HepG2 (cell line): ENCODE measurements around the gene VENTX. TPM values are rescaled to one million over a fixed set of nuclear protein-coding genes. Genes with fewer than 3 reads are reported as not detected.

Experiments
- ATAC-seq: fragments of 200-7000 bp; cut with Tn5 transposase; 3 replicates; pipeline ENCODE4 v1.9.1; 2020; ENCODE audit warnings: mild to moderate bottlenecking, moderate library complexity
- BruUV-seq: library from RNA; stranded (reverse); fragments of 400-500 nt; replicated peaks from 2 replicates; lab custom pipeline; 2021; lab: Mats Ljungman, UMichigan
- CTCF ChIA-PET: fragments of 300-600 bp; formaldehyde crosslinking; extraction: SDS; loops from one replicate; lab custom pipeline; 2021; ENCODE audit warnings: low total read pairs, inconsistent platforms, low intra/inter-chr PET ratio; lab: Yijun Ruan, JAX
- POLR2A ChIA-PET: fragments of 350-600 bp; sonication (Branson Sonifier 250); formaldehyde crosslinking; loops from one replicate; lab custom pipeline; 2020; ENCODE audit warnings: antibody characterized with exemption, inconsistent platforms; lab: Yijun Ruan, JAX
- DNase-seq: peaks from one replicate; pipeline ENCODE4 v3.0.0-alpha.2; 2015; ENCODE audit warnings: low spot score
- FAIRE-seq: peaks from 3 replicates; lab custom pipeline; 2011; peaks lifted over from hg19 to GRCh38; lab: Jason Lieb, UNC
- H2AFZ ChIP-seq: one replicate; pipeline ENCODE4 v1.6.1; 2011; ENCODE audit warnings: low read length, inconsistent platforms
- H3K27ac ChIP-seq: fragments of 300-600 bp; 3 replicates; pipeline ENCODE4 v1.8.0; 2011; ENCODE audit warnings: mixed run types, mild to moderate bottlenecking, mixed read lengths, low read length, inconsistent platforms; ENCODE audit not compliant: insufficient read depth; ENCODE audit errors: extremely low read length
- H3K27me3 ChIP-seq, 2 experiments: fragments of 200-600 bp in 1 of 2; 2 replicates in 1 of 2; 3 replicates in 1 of 2; pipeline versions ENCODE4 v1.6.0 to v1.8.0; 2011; ENCODE audit warnings: low read length in 2 of 2, mild to moderate bottlenecking in 2 of 2, moderate library complexity in 2 of 2, inconsistent platforms in 1 of 2; ENCODE audit not compliant: insufficient read depth in 2 of 2, control insufficient read depth in 1 of 2
- H3K36me3 ChIP-seq, 2 experiments: fragments of 200-600 bp in 1 of 2; replicated peaks in 1 of 2; 2 replicates in 1 of 2; 3 replicates in 1 of 2; pipeline versions ENCODE4 v1.5.1 to v1.8.0; 2011; ENCODE audit warnings: low read length in 2 of 2, inconsistent platforms in 1 of 2; ENCODE audit not compliant: insufficient read depth in 2 of 2, control insufficient read depth in 1 of 2
- H3K4me1 ChIP-seq: 2 replicates; pipeline ENCODE4 v1.5.1; 2012; ENCODE audit warnings: low read length, inconsistent platforms; ENCODE audit not compliant: insufficient read depth
- H3K4me2 ChIP-seq: 2 replicates; pipeline ENCODE4 v1.6.0; 2011; ENCODE audit warnings: low read depth, low read length, inconsistent platforms
- H3K4me3 ChIP-seq, 3 experiments: fragments of 200-600 bp in 1 of 3; sonication (generic), shearing (Covaris generic) in 1 of 3; replicated peaks in 1 of 3; 2 replicates each; pipeline ENCODE4 v1.5.1; 2011 to 2016; ENCODE audit warnings: low read length in 3 of 3, inconsistent platforms in 2 of 3, low read depth in 2 of 3, mild to moderate bottlenecking in 2 of 3, control low read depth in 1 of 3, mixed read lengths in 1 of 3; ENCODE audit not compliant: insufficient read depth in 1 of 3
- H3K79me2 ChIP-seq: one replicate; pipeline ENCODE4 v1.6.1; 2011; ENCODE audit warnings: low read length, inconsistent platforms; ENCODE audit not compliant: insufficient read depth
- H3K9ac ChIP-seq: 2 replicates; pipeline ENCODE4 v1.6.0; 2011; ENCODE audit warnings: mild to moderate bottlenecking, low read depth, low read length, inconsistent platforms; ENCODE audit not compliant: insufficient read depth
- H3K9me3 ChIP-seq: 2 replicates; pipeline ENCODE4 v1.5.1; 2012; ENCODE audit warnings: mild to moderate bottlenecking, low read length
- H4K20me1 ChIP-seq: 2 replicates; pipeline ENCODE4 v1.6.0; 2011; ENCODE audit warnings: inconsistent platforms, mild to moderate bottlenecking, low read length, moderate library complexity; ENCODE audit not compliant: insufficient read depth
- MED13 ChIP-seq: sonication (generic); formaldehyde crosslinking; IDR thresholded peaks from 2 replicates; pipeline ENCODE4 v1.5.0; 2020; ENCODE audit warnings: missing genetic modification reagents
- SNRNP70 ChIP-seq: fragments of 200-400 bp; formaldehyde crosslinking; IDR thresholded peaks from 2 replicates; pipeline ENCODE4 v1.6.1; 2017; ENCODE audit warnings: mild to moderate bottlenecking, low read depth, low read length, moderate library complexity
- ZBTB40 ChIP-seq, 2 experiments: fragments of 450-650 bp in 1 of 2; sonication (generic) in 1 of 2; formaldehyde crosslinking in 1 of 2; IDR thresholded peaks; 2 replicates each; pipeline versions ENCODE4 v1.6.1 to v1.8.0; 2016 to 2022; ENCODE audit warnings: antibody characterized with exemption in 1 of 2, mild to moderate bottlenecking in 1 of 2, missing genetic modification reagents in 1 of 2
- ZIK1 ChIP-seq: sonication (generic); formaldehyde crosslinking; IDR thresholded peaks from 2 replicates; pipeline ENCODE4 v1.5.0; 2020; ENCODE audit warnings: mild to moderate bottlenecking, low read depth, missing genetic modification reagents, borderline replicate concordance
- ZNF207 ChIP-seq: fragments of 450-650 bp; IDR thresholded peaks from 2 replicates; pipeline ENCODE4 v1.6.1; 2016; ENCODE audit warnings: antibody characterized with exemption, borderline replicate concordance
- ZNF766 ChIP-seq: sonication (generic); formaldehyde crosslinking; IDR thresholded peaks from 2 replicates; pipeline ENCODE4 v1.5.0; 2020; ENCODE audit warnings: missing genetic modification reagents, borderline replicate concordance
- WGBS: methylation state at CpG from one replicate; pipeline ENCODE4 v1.1.6; 2017; ENCODE audit warnings: low lambda C conversion rate; 5-methylcytosine and 5-hydroxymethylcytosine counted together
- in situ Hi-C: cut with HindIII; loops from 2 replicates; pipeline ENCODE4 v1.10.0; 2017; ENCODE audit warnings: low pct_unique_long_range_greater_than_20kb; ENCODE audit not compliant: extremely low pct_ligation_motif_present
- intact Hi-C: fragments of 100-400 bp; cut with micrococcal nuclease; formaldehyde crosslinking; loops from one replicate; pipeline ENCODE4 v1.10.0; 2022; ENCODE audit not compliant: unreplicated experiment
- polyA plus RNA-seq, 8 experiments: library from polyadenylated mRNA; depleted of rRNA in 3 of 8; stranded (reverse) in 7 of 8; unstranded in 1 of 8; fragments of >200 nt; fragmentation: Illumina TruSeq in 4 of 8; extraction: Trizol in 4 of 8; gene quantifications; 2 replicates each; pipeline versions ENCODE4 v1.2.1 to v1.2.3, GENCODE V29; 2011 to 2016; ENCODE audit warnings: low read depth in 4 of 8, missing spikeins in 1 of 8, mixed read lengths in 1 of 8; ENCODE audit not compliant: insufficient read depth in 1 of 8
- total RNA-seq, 5 experiments: library from RNA; depleted of rRNA; stranded (reverse); fragments of >200 nt; fragmentation: Illumina TruSeq; extraction: Trizol; gene quantifications; 2 replicates each; pipeline ENCODE4 v1.2.3, GENCODE V29; 2016; ENCODE audit warnings: low read depth in 1 of 5

Gene VENTX
- total and polyA plus RNA-seq, 2 of the 13 experiments (the other 11 are each of a cell fraction or from before 2014, with no cell fraction given) = not detected

- Histone ChIP-seq H3K4me3 (no peak overlapping the region), H3K27ac (no peak overlapping the region), H3K79me2 (no peaks in the 10 kb centered on the region), H3K36me3 (no peaks in the 10 kb centered on the region), H4K20me1 (no peaks in the 10 kb centered on the region), H3K4me2 (no peak overlapping the region), H3K27me3 (peaks cover 22 to 73% of the 10 kb centered on the region in 2 experiments), H3K9me3 (no peaks in the 10 kb centered on the region), H3K4me1 (peaks cover 25% of the 10 kb centered on the region), H2AFZ (no peak overlapping the region), H3K9ac (no peak overlapping the region)
- intact Hi-C loops (no loop called here), in situ Hi-C loops (no loop called here)
- no TSS peak for BruUV-seq
- no peak for ATAC-seq
- no peak for FAIRE-seq
- WGBS = 35% methylated on average over 22 of the region's 22 CpGs
- POLR2A ChIA-PET = no interaction called here
- CTCF ChIA-PET = no interaction called here
- no peak for DNase-seq
- TF ChIP-seq ZNF766 (no peak), ZBTB40 (IDR thresholded peaks at IDR 0.05) (no peak), ZBTB40 (CRISPR knock-in tag; IDR thresholded peaks at IDR 0.05) (no peak), MED13 (CRISPR knock-in tag) (no peak), ZIK1 (CRISPR knock-in tag) (no peak), ZNF207 (no peak), SNRNP70 (no peak)
These were observed 15.8 kb downstream of the VENTX start for GRCh38 chr10:133253361-133253955.
